Pons (tissue), 1 donor: ENCODE measurements around the gene RNF43.
"Not testable (repeated sequence)": the region's sequence is repeated elsewhere in the genome, so short reads cannot be mapped to it uniquely, and the experiment has no call there.

Source experiments
- DNase-seq: peaks from one replicate; pipeline ENCODE4 v3.0.0-alpha.2; 2016; ENCODE audit warnings: low spot score

The RNF43 gene

GRCh38 chr17:58409432-58409831 lies 7.9 kb downstream of the RNF43 start:
- no peak for DNase-seq

GRCh38 chr17:58403311-58403710 lies 14.0 kb downstream of the RNF43 start:
- DNase-seq = no peak

- no peak for DNase-seq
Measured at GRCh38 chr17:58402679-58403078, 14.7 kb downstream of the RNF43 start.

GRCh38 chr17:58402047-58402446 lies 15.3 kb downstream of the RNF43 start:
- no peak for DNase-seq

GRCh38 chr17:58401287-58401686 lies 16.0 kb downstream of the RNF43 start:
- no peak for DNase-seq

- no peak for DNase-seq
Measured at GRCh38 chr17:58400826-58401225, 16.5 kb downstream of the RNF43 start.

- DNase-seq = no peak
Measured at GRCh38 chr17:58399974-58400373, 17.4 kb downstream of the RNF43 start.

- DNase-seq = no peak
Measured at GRCh38 chr17:58398574-58399266, 18.6 kb downstream of the RNF43 start.

- not testable (repeated sequence) for DNase-seq
Measured at GRCh38 chr17:58397421-58397820, 19.9 kb downstream of the RNF43 start.

GRCh38 chr17:58396173-58396572 lies 21.2 kb downstream of the RNF43 start:
- no peak for DNase-seq

GRCh38 chr17:58394534-58395223 lies 22.7 kb downstream of the RNF43 start:
- no peak for DNase-seq

- no peak for DNase-seq
Measured at GRCh38 chr17:58391302-58391984, 25.9 kb downstream of the RNF43 start.

- DNase-seq = no peak
Measured at GRCh38 chr17:58390884-58391283, 26.4 kb downstream of the RNF43 start.

GRCh38 chr17:58388302-58389190 lies 28.8 kb downstream of the RNF43 start:
- DNase-seq = no peak

- DNase-seq = no peak
Measured at GRCh38 chr17:58387834-58388233, 29.5 kb downstream of the RNF43 start.

- no peak for DNase-seq
Measured at GRCh38 chr17:58386708-58387107, 30.6 kb downstream of the RNF43 start.

GRCh38 chr17:58385359-58385899 lies 31.9 kb downstream of the RNF43 start:
- no peak for DNase-seq

- peak; percentile 22 for DNase-seq
Measured at GRCh38 chr17:58384897-58385296, 32.4 kb downstream of the RNF43 start.

- DNase-seq = no peak
Measured at GRCh38 chr17:58383892-58384462, 33.4 kb downstream of the RNF43 start.

- DNase-seq = no peak
Measured at GRCh38 chr17:58382872-58383242, 34.5 kb downstream of the RNF43 start.

- DNase-seq = no peak
Measured at GRCh38 chr17:58382108-58382871, 35.0 kb downstream of the RNF43 start.
